Epithelial cell of esophagus (primary cell): Measurements from ENCODE around the gene SLAMF7.
A peak's percentile ranks its signal among the peaks of the same experiment; 100 is the strongest.

ENCODE experiments used
- DNase-seq: peaks from one replicate; pipeline ENCODE4 v3.0.0; 2010; ENCODE audit warnings: low read depth
- H3K4me3 ChIP-seq: 2 replicates; pipeline ENCODE4 v1.5.1; 2011; ENCODE audit warnings: mild to moderate bottlenecking, low read length, control low read depth
- CTCF ChIP-seq: IDR thresholded peaks from 2 replicates; pipeline ENCODE4 v1.5.1; 2011; ENCODE audit warnings: low read depth, mild to moderate bottlenecking, low read length, control low read depth, inconsistent platforms; ENCODE audit not compliant: insufficient read depth; ENCODE audit errors: missing control alignments

The SLAMF7 gene

GRCh38 chr1:160721473-160721872, 17.6 kb upstream of the SLAMF7 start:
- H3K4me3 ChIP-seq: no peak overlapping the region
- no peak for DNase-seq
- no peak for TF ChIP-seq CTCF

- no peak for TF ChIP-seq CTCF
- H3K4me3 ChIP-seq: no peak overlapping the region
- no peak for DNase-seq
Measured at GRCh38 chr1:160722726-160723125, 16.3 kb upstream of the SLAMF7 start.

GRCh38 chr1:160723332-160723731, 15.7 kb upstream of the SLAMF7 start:
- TF ChIP-seq CTCF: no peak
- H3K4me3 ChIP-seq: no peak overlapping the region
- no peak for DNase-seq

GRCh38 chr1:160724465-160725242, 14.4 kb upstream of the SLAMF7 start:
- TF ChIP-seq CTCF: no peak

GRCh38 chr1:160726114-160726497, 12.9 kb upstream of the SLAMF7 start:
- DNase-seq: peak; percentile 27

More at GRCh38 chr1:160724465-160725242, 14.4 kb upstream of the SLAMF7 start:
- DNase-seq: peak; percentile 54
- no peak overlapping the region for H3K4me3 ChIP-seq

GRCh38 chr1:160726498-160727315, 12.3 kb upstream of the SLAMF7 start:
- TF ChIP-seq CTCF: peak; percentile 92
- H3K4me3 ChIP-seq: no peak overlapping the region
- DNase-seq: peak; percentile 87

More at GRCh38 chr1:160726114-160726497, 12.9 kb upstream of the SLAMF7 start:
- H3K4me3 ChIP-seq: no peak overlapping the region
- TF ChIP-seq CTCF: no peak
